H9 (cell line): ENCODE results near the gene GPS1. TPM values are rescaled to one million over a fixed set of nuclear protein-coding genes. Genes with fewer than 3 reads are reported as not detected.

Experiments
- DNase-seq: peaks from one replicate; pipeline ENCODE4 v3.0.0-alpha.2; 2017
- H2AFZ ChIP-seq: one replicate; pipeline ENCODE4 v1.6.1; 2013; ENCODE audit warnings: mild to moderate bottlenecking, low read length, control low read depth, moderate library complexity
- H2AK5ac ChIP-seq: 2 replicates; pipeline ENCODE4 v1.6.1; 2013; ENCODE audit warnings: low read length, control low read depth, mixed read lengths; ENCODE audit not compliant: insufficient read length
- H2BK120ac ChIP-seq: one replicate; pipeline ENCODE4 v1.6.1; 2013; ENCODE audit warnings: low read depth, mild to moderate bottlenecking, low read length, control low read depth, inconsistent platforms; ENCODE audit not compliant: poor library complexity, severe bottlenecking
- H2BK12ac ChIP-seq: 2 replicates; pipeline ENCODE4 v1.6.1; 2013; ENCODE audit warnings: low read length, control low read depth, mixed read lengths, low read depth; ENCODE audit not compliant: insufficient read length
- H2BK15ac ChIP-seq: 2 replicates; pipeline ENCODE4 v1.6.1; 2013; ENCODE audit warnings: low read depth, low read length, control low read depth
- H2BK20ac ChIP-seq: one replicate; pipeline ENCODE4 v1.6.1; 2013; ENCODE audit warnings: low read depth, mild to moderate bottlenecking, low read length, control low read depth, inconsistent platforms; ENCODE audit not compliant: poor library complexity, severe bottlenecking
- H2BK5ac ChIP-seq: 2 replicates; pipeline ENCODE4 v1.6.1; 2013; ENCODE audit warnings: low read length, control low read depth, mixed read lengths; ENCODE audit not compliant: insufficient read length
- H3K14ac ChIP-seq: 2 replicates; pipeline ENCODE4 v1.6.1; 2013; ENCODE audit warnings: low read length, control low read depth; ENCODE audit not compliant: insufficient read depth
- H3K18ac ChIP-seq: 2 replicates; pipeline ENCODE4 v1.6.1; 2013; ENCODE audit warnings: low read depth, mild to moderate bottlenecking, mixed read lengths, low read length, control low read depth; ENCODE audit not compliant: insufficient read length
- H3K23ac ChIP-seq: 2 replicates; pipeline ENCODE4 v1.6.1; 2013; ENCODE audit warnings: low read length, control low read depth, mixed read lengths, low read depth; ENCODE audit not compliant: insufficient read length
- H3K23me2 ChIP-seq: 2 replicates; pipeline ENCODE4 v1.6.1; 2013; ENCODE audit warnings: low read depth, mild to moderate bottlenecking, mixed read lengths, low read length, control low read depth; ENCODE audit not compliant: insufficient read length, poor library complexity, severe bottlenecking
- H3K27ac ChIP-seq: 2 replicates; pipeline ENCODE4 v1.5.1; 2013; ENCODE audit warnings: low read length, control low read depth, mixed read lengths, low read depth; ENCODE audit not compliant: insufficient read length
- H3K27me3 ChIP-seq: 2 replicates; pipeline ENCODE4 v1.6.1; 2013; ENCODE audit warnings: low read length, control low read depth, inconsistent platforms; ENCODE audit not compliant: insufficient read depth
- H3K4ac ChIP-seq: 2 replicates; pipeline ENCODE4 v1.6.1; 2013; ENCODE audit warnings: low read depth, mild to moderate bottlenecking, control low read depth, inconsistent platforms, low read length, moderate library complexity
- H3K4me1 ChIP-seq: 2 replicates; pipeline ENCODE4 v1.6.1; 2013; ENCODE audit warnings: low read length, control low read depth, inconsistent platforms; ENCODE audit not compliant: insufficient read depth
- H3K4me2 ChIP-seq: 2 replicates; pipeline ENCODE4 v1.6.1; 2013; ENCODE audit warnings: low read length, control low read depth, mixed read lengths; ENCODE audit not compliant: insufficient read length, insufficient read depth
- H3K56ac ChIP-seq: 2 replicates; pipeline ENCODE4 v1.6.1; 2013; ENCODE audit warnings: low read depth, mild to moderate bottlenecking, mixed read lengths, low read length, control low read depth; ENCODE audit not compliant: insufficient read length
- H3K79me1 ChIP-seq: 2 replicates; pipeline ENCODE4 v1.6.1; 2013; ENCODE audit warnings: low read depth, mild to moderate bottlenecking, moderate library complexity, low read length, control low read depth, inconsistent platforms; ENCODE audit not compliant: insufficient read depth, poor library complexity, severe bottlenecking
- H3K79me2 ChIP-seq: 2 replicates; pipeline ENCODE4 v1.6.1; 2013; ENCODE audit warnings: low read length, control low read depth, inconsistent platforms; ENCODE audit not compliant: insufficient read depth
- H3K9ac ChIP-seq: 2 replicates; pipeline ENCODE4 v1.6.1; 2013; ENCODE audit warnings: low read length, control low read depth, mixed read lengths; ENCODE audit not compliant: insufficient read length; ENCODE audit errors: extremely low read depth
- H3K9me3 ChIP-seq: one replicate; pipeline ENCODE4 v1.6.1; 2013; ENCODE audit warnings: low read depth, low read length, inconsistent platforms; ENCODE audit not compliant: control insufficient read depth
- H3T11ph ChIP-seq: one replicate; pipeline ENCODE4 v1.6.1; 2013; ENCODE audit warnings: mild to moderate bottlenecking, low read length, control low read depth, inconsistent platforms
- H4K20me1 ChIP-seq: one replicate; pipeline ENCODE4 v1.6.1; 2013; ENCODE audit not compliant: control insufficient read depth, insufficient read length, insufficient read depth
- H4K5ac ChIP-seq: 2 replicates; pipeline ENCODE4 v1.6.1; 2013; ENCODE audit warnings: low read depth, mild to moderate bottlenecking, mixed read lengths, low read length, control low read depth; ENCODE audit not compliant: insufficient read length
- H4K8ac ChIP-seq: replicated peaks from 2 replicates; pipeline ENCODE4 v1.6.1; 2013; ENCODE audit warnings: low read length, control low read depth, mixed read lengths, low read depth; ENCODE audit not compliant: insufficient read length
- H4K91ac ChIP-seq: 2 replicates; pipeline ENCODE4 v1.6.1; 2013; ENCODE audit warnings: low read depth, mild to moderate bottlenecking, moderate library complexity, mixed read lengths, low read length, control low read depth; ENCODE audit not compliant: insufficient read length
- H3K27ac Mint-ChIP-seq, 3 experiments: 2 replicates in 2 of 3; 3 replicates in 1 of 3; pipeline ENCODE4 v1.8.0; 2020 to 2021; ENCODE audit warnings: mixed read lengths in 3 of 3, mild to moderate bottlenecking in 1 of 3, moderate library complexity in 1 of 3
- H3K27me3 Mint-ChIP-seq: 2 replicates; pipeline ENCODE4 v1.8.0; 2021; ENCODE audit warnings: low read depth, mild to moderate bottlenecking, moderate library complexity, mixed read lengths
- H3K36me3 Mint-ChIP-seq, 3 experiments: 2 replicates in 2 of 3; 3 replicates in 1 of 3; pipeline ENCODE4 v1.8.0; 2020 to 2021; ENCODE audit warnings: low read depth in 3 of 3, mixed read lengths in 3 of 3; ENCODE audit not compliant: insufficient read depth in 1 of 3
- H3K4me1 Mint-ChIP-seq, 2 experiments: 2 replicates each; pipeline ENCODE4 v1.8.0; 2020; ENCODE audit warnings: mixed read lengths in 2 of 2
- H3K4me3 Mint-ChIP-seq, 2 experiments: 2 replicates in 1 of 2; 3 replicates in 1 of 2; pipeline ENCODE4 v1.8.0; 2020 to 2021; ENCODE audit warnings: mild to moderate bottlenecking in 2 of 2, mixed read lengths in 2 of 2, moderate library complexity in 1 of 2
- H3K9me3 Mint-ChIP-seq, 2 experiments: 2 replicates in 1 of 2; 3 replicates in 1 of 2; pipeline ENCODE4 v1.8.0; 2020; ENCODE audit warnings: mild to moderate bottlenecking in 2 of 2, mixed read lengths in 2 of 2, moderate library complexity in 1 of 2
- CTCF ChIP-seq: fragments of 200-600 bp; sonication (generic); conservative IDR thresholded peaks from 3 replicates; pipeline ENCODE4 v1.8.0; 2021; ENCODE audit warnings: antibody characterized with exemption, mild to moderate bottlenecking
- WGBS: extraction: QIAGEN DNeasy Blood & Tissue Kit; methylation state at CpG from one replicate; pipeline ENCODE4 v1.1.7; 2013; ENCODE audit warnings: missing lambda C conversion rate, low lambda C conversion rate, mixed read lengths; ENCODE audit not compliant: insufficient read length; ENCODE audit errors: extremely low coverage; 5-methylcytosine and 5-hydroxymethylcytosine counted together
- total RNA-seq: library from RNA; stranded (reverse); gene quantifications from 2 replicates; pipeline ENCODE4 v1.2.1, GENCODE V29; 2021

Gene GPS1
- total RNA-seq, 1 experiment from 2014 or later, result 164 TPM

- Histone ChIP-seq H3K27me3 (no peaks in the 10 kb centered on the region), H4K5ac (no peak overlapping the region), H4K91ac (no peak overlapping the region), H3K56ac (no peak overlapping the region), H3T11ph (no peak overlapping the region), H2BK120ac (no peak overlapping the region), H3K23ac (no peak overlapping the region), H3K79me2 (no peaks in the 10 kb centered on the region), H3K27ac (no peak overlapping the region), H2AFZ (no peak overlapping the region), H3K4me1 (no peaks in the 10 kb centered on the region), H3K79me1 (peaks cover 3% of the 10 kb centered on the region), H3K23me2 (no peaks in the 10 kb centered on the region), H4K8ac (no peak overlapping the region), H3K18ac (no peak overlapping the region), H3K4ac (no peak overlapping the region), H2BK20ac (no peak overlapping the region), H2AK5ac (no peak overlapping the region), H2BK12ac (no peak overlapping the region), H3K14ac (no peak overlapping the region), H2BK5ac (no peak overlapping the region), H3K9ac (no peak overlapping the region), H3K9me3 (no peaks in the 10 kb centered on the region), H2BK15ac (no peak overlapping the region), H4K20me1 (no peaks in the 10 kb centered on the region), H3K4me2 (no peak overlapping the region)
- H3K27ac Mint-ChIP-seq, result no peak overlapping the region
- H3K27me3 Mint-ChIP-seq, result no peaks in the 10 kb centered on the region
- no peaks in the 10 kb centered on the region for H3K4me1 Mint-ChIP-seq
- peaks cover 24 to 83% (median 64%) of the 10 kb centered on the region in 3 experiments; a peak in 6 of 7 replicates for H3K36me3 Mint-ChIP-seq
- no peak overlapping the region for H3K4me3 Mint-ChIP-seq
- no CpG with 5 or more reads among the region's 39 CpGs for WGBS
- no peaks in the 10 kb centered on the region for H3K9me3 Mint-ChIP-seq
- no peak for DNase-seq
- no peak for TF ChIP-seq CTCF
Observed at GRCh38 chr17:82086941-82087906, 35.5 kb downstream of the GPS1 start.
